Pancreas (tissue), 10 donors: Measurements from ENCODE around the gene DPP8. TPM values are rescaled to one million over a fixed set of nuclear protein-coding genes. Genes with fewer than 3 reads are reported as not detected.
"Not testable (repeated sequence)": the region's sequence is repeated elsewhere in the genome, so short reads cannot be mapped to it uniquely, and the experiment has no call there.

Experiments used
- ATAC-seq, 4 donors: fragments of 200-7000 bp; cut with Tn5 transposase; one replicate each; pipeline versions ENCODE4 v1.8.0 to v1.9.1; 2020; ENCODE audit warnings: mild to moderate bottlenecking in 4 of 4, moderate library complexity in 4 of 4
- DNase-seq, 6 donors: peaks; one replicate each; pipeline ENCODE4 v3.0.0-alpha.2; 2020
- FAIRE-seq: peaks from 2 replicates; lab custom pipeline; 2012; peaks lifted over from hg19 to GRCh38; lab: Jason Lieb, UNC
- H3K27ac ChIP-seq, 4 donors: fragments of 200-600 bp; sonication (generic); 1 replicate in 3 of 4; 2 replicates in 1 of 4; pipeline versions ENCODE4 v1.5.0 to v1.8.0; 2020
- H3K27me3 ChIP-seq, 4 donors: fragments of 200-600 bp; one replicate each; pipeline ENCODE4 v1.8.0; 2021
- H3K36me3 ChIP-seq, 3 donors: fragments of 200-600 bp; sonication (generic) in 1 of 3; one replicate each; pipeline versions ENCODE4 v1.5.0 to v1.8.0; 2020 to 2021
- H3K4me1 ChIP-seq, 3 donors: fragments of 200-600 bp; one replicate each; pipeline ENCODE4 v1.8.0; 2021
- H3K4me3 ChIP-seq, 4 donors: fragments of 200-600 bp; sonication (generic) in 2 of 4; one replicate each; pipeline versions ENCODE4 v1.5.0 to v1.8.0; 2020 to 2021
- H3K9me3 ChIP-seq, 4 donors: fragments of 200-600 bp; one replicate each; pipeline ENCODE4 v1.8.0; 2021
- WGBS, 2 donors: extraction: QIAGEN DNeasy Blood & Tissue Kit; methylation state at CpG; one replicate each; pipeline ENCODE4 v1.1.7; 2013; 5-methylcytosine and 5-hydroxymethylcytosine counted together
- intact Hi-C, 3 donors: fragments of 100-400 bp; cut with DNase I; formaldehyde crosslinking; loops; one replicate each; pipeline versions ENCODE4 v1.11.1 to v1.14.2; 2022
- polyA plus RNA-seq, 2 donors: library from polyadenylated mRNA; stranded (reverse); fragments of 200-250 nt; gene quantifications; one replicate each; pipeline ENCODE4 v1.2.3, GENCODE V29; 2013
- total RNA-seq, 6 donors: library from RNA; stranded (reverse); fragmentation: NEBNext Ultra II Directional in 4 of 6; extraction: Animal tissue kit (Norgen Biotek cat#: 25700) in 4 of 6; gene quantifications; one replicate each; pipeline versions ENCODE4 v1.2.1 to v1.2.4, GENCODE V29; 2021 to 2023
- TF ChIP-seq, protein P1 (sequence below), 4 donors: fragments of 200-600 bp; sonication (generic) in 3 of 4; IDR thresholded peaks; one replicate each; pipeline versions ENCODE4 v1.5.0 to v1.8.0; 2021; ENCODE audit warnings: antibody characterized with exemption in 4 of 4
- donor health status: healthy with polysubstance abuse.
- donor health status: DM: no; HTN: no; CAD: no; lungs with moderate emphysema.
- donor health status: DM: no; HTN: no; CAD: no.
- donor health status: control.
- donor health status: control.
- donor health status: Bipolar disorder and iron deficiency.
- donor health status: DM: yes; HTN: yes; CAD: no.
- donor health status: DM: no; HTN: no; CAD: no.
- donor health status: DM: no; HTN: no; CAD: no.
- donor health status: DM: yes; HTN: yes; CAD: no.

Gene DPP8
- total and polyA plus RNA-seq, 8 donors, result 4.7 to 17.1 (median 12.3) TPM

DNA sequence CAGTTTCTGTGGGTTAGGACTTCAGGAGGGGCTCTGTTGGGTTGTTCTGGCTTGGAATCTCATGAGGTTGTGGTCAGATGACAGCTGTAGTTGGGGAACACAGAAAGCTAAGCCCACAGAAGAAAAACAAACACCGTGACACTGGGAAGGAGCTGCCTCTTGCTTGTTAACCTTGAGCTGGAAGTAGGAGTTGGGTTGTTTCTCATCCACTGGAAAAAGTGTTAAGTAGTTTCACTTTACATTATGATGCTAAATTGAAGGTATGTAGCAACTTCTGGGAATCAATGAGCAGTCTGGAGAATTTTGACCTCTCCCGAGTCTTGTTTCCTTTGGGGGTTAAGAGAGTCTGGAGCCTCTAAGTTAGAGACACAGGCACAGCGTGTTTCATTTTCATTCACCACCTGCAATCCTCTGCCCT lies 33.2 kb upstream of the DPP8 start:
- Histone ChIP-seq H3K27me3 (no peaks in the 10 kb centered on the region), H3K27ac (peak overlapping the region in 2 of 4 donors; percentile 5 to 21), H3K4me3 (no peak overlapping the region), H3K36me3 (peaks cover 0 to 1% (median 0%) of the 10 kb centered on the region in 3 donors), H3K4me1 (peaks cover 0 to 15% (median 2%) of the 10 kb centered on the region in 3 donors), H3K9me3 (no peaks in the 10 kb centered on the region)
- peak; percentile 56 to 87 (median 72) for ATAC-seq
- intact Hi-C loops, result no loop called here
- no peak for DNase-seq
- FAIRE-seq, result no peak
- 28 to 30% methylated on average over 3 of the region's 3 CpGs for WGBS, 2 donors
- TF ChIP-seq, protein P1, sequence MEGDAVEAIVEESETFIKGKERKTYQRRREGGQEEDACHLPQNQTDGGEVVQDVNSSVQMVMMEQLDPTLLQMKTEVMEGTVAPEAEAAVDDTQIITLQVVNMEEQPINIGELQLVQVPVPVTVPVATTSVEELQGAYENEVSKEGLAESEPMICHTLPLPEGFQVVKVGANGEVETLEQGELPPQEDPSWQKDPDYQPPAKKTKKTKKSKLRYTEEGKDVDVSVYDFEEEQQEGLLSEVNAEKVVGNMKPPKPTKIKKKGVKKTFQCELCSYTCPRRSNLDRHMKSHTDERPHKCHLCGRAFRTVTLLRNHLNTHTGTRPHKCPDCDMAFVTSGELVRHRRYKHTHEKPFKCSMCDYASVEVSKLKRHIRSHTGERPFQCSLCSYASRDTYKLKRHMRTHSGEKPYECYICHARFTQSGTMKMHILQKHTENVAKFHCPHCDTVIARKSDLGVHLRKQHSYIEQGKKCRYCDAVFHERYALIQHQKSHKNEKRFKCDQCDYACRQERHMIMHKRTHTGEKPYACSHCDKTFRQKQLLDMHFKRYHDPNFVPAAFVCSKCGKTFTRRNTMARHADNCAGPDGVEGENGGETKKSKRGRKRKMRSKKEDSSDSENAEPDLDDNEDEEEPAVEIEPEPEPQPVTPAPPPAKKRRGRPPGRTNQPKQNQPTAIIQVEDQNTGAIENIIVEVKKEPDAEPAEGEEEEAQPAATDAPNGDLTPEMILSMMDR (IDR thresholded peaks at IDR 0.05), result no peak

DNA sequence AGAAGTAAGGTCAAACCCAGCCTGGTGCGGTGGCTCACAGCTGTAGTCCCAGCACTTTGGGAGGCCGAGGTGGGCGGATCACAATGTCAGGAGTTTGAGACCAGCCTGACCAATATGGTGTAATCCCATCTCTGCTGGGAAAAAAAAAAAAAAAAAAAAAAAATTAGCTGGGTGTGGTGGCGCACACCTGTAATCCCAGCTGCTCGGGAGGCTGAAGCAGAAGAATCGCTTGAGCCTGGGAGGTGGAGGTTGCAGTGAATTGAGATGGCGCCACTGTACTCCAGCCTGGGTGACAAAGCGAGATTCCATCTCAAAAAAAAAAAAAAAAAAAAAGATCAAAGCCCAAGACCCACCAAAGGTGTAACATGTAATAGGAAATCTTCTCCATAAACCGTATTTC lies 31.8 kb upstream of the DPP8 start:
- ATAC-seq, H3K27ac ChIP-seq, DNase-seq, H3K4me3 ChIP-seq, H3K9me3 ChIP-seq, intact Hi-C loops, H3K27me3 ChIP-seq, H3K36me3 ChIP-seq, FAIRE-seq: not testable (repeated sequence)
- peaks cover 0 to 15% (median 2%) of the 10 kb centered on the region in 3 donors for H3K4me1 ChIP-seq
- WGBS, 2 donors, result 95 to 99% methylated on average over 9 of the region's 9 CpGs

DNA sequence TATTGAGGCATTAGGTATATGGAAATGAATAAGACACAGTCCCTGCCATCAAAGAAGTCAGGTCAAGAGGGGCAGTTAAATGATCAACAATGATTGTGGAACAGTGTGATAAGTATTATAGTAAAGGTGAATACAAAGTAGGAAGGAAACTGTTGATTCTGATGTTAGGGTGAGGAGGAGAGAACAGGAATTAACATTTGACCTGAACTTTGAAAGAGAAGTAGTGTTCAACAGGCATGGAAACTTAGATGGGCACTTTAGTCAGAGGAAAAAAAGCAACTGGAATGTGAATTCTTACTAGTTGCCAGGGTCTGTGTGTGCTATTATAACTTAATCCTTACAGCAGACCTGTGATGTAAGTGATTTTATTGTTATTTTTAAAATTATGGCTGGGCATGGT lies 30.4 kb upstream of the DPP8 start:
- TF ChIP-seq, protein P1 (IDR thresholded peaks at IDR 0.05), result no peak
- no peak for DNase-seq
- no peak for FAIRE-seq
- Histone ChIP-seq H3K27ac (no peak overlapping the region), H3K36me3 (no peaks in the 10 kb centered on the region), H3K27me3 (no peaks in the 10 kb centered on the region), H3K9me3 (no peaks in the 10 kb centered on the region), H3K4me3 (no peak overlapping the region), H3K4me1 (peaks cover 0 to 15% (median 2%) of the 10 kb centered on the region in 3 donors)
- intact Hi-C loops, result no loop called here
- no peak for ATAC-seq

DNA sequence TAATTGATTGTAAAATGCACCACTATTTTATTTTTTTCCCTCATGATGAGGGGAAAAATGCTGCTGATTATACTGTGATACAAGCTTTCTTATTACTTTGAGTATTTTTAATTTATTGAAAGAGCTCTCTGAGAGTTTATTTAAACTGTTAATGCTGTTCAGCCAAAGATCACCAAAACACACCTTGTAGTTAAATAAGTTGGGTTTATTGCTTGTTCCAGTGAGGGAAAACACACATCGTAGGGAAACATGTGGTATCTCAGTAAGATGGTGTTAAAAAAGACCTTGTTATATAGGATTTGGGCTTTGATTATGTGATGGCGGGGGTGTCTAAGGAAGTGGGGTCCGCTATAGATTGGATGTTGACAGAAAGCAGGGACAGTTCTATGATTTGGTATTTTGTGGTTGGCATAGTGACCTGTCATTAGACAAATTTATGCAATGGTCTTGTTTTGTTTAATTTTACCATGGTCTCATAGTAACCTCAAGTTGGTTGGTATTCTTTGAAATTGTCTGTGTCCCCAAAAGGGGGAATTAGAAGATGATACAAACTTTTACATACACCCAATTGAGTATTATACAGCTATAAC lies 23.8 kb upstream of the DPP8 start:
- DNase-seq, result no peak
- Histone ChIP-seq H3K4me3 (no peak overlapping the region), H3K27me3 (no peaks in the 10 kb centered on the region), H3K27ac (no peak overlapping the region), H3K36me3 (no peaks in the 10 kb centered on the region), H3K9me3 (no peaks in the 10 kb centered on the region), H3K4me1 (no peaks in the 10 kb centered on the region)
- intact Hi-C loops, result no loop called here
- 95 to 98% methylated on average over 3 of the region's 3 CpGs for WGBS, 2 donors
- TF ChIP-seq, protein P1 (IDR thresholded peaks at IDR 0.05), result no peak
- no peak for ATAC-seq
- no peak for FAIRE-seq

- intact Hi-C loops, result no loop called here
- ATAC-seq (no peak), DNase-seq (no peak), FAIRE-seq (no peak)
- Histone ChIP-seq H3K27me3 (no peaks in the 10 kb centered on the region), H3K4me1 (no peaks in the 10 kb centered on the region), H3K36me3 (no peaks in the 10 kb centered on the region), H3K4me3 (no peak overlapping the region), H3K27ac (no peak overlapping the region), H3K9me3 (no peaks in the 10 kb centered on the region)
- TF ChIP-seq, protein P1 (IDR thresholded peaks at IDR 0.05), result no peak
- WGBS, 2 donors, result 80 to 83% methylated on average over 1 of the region's 1 CpG
Measured at GRCh38 chr15:65540314-65540713, 22.8 kb upstream of the DPP8 start.
